Activated B cell treated with CpG ODN at 0.5 μM for 24 hours (primary cell): ENCODE data around the gene KIF25. TPM values are rescaled to one million over a fixed set of nuclear protein-coding genes. Genes with fewer than 3 reads are reported as not detected.

Experiments
- ATAC-seq: fragments of 200-7000 bp; cut with Tn5 transposase; one replicate; pipeline ENCODE4 v1.10.0; 2021; ENCODE audit warnings: low read depth, mild to moderate bottlenecking, moderate library complexity
- CTCF ChIA-PET: fragments of 350-600 bp; sonication (Branson Sonifier 250); formaldehyde crosslinking; loops from one replicate; lab custom pipeline; 2021; ENCODE audit warnings: antibody characterized with exemption; lab: Charles Lee
- POLR2A ChIA-PET: fragments of 350-600 bp; sonication (Branson Sonifier 250); formaldehyde crosslinking; loops from one replicate; lab custom pipeline; 2021; ENCODE audit warnings: antibody characterized with exemption; lab: Charles Lee
- DNase-seq: peaks from one replicate; pipeline ENCODE4 v3.0.0; 2022
- H3K27ac Mint-ChIP-seq: one replicate; pipeline ENCODE4 v1.8.0; 2020; ENCODE audit warnings: mixed read lengths
- H3K27me3 Mint-ChIP-seq: one replicate; pipeline ENCODE4 v1.8.0; 2021; ENCODE audit warnings: mixed read lengths
- H3K36me3 Mint-ChIP-seq: one replicate; pipeline ENCODE4 v1.8.0; 2021; ENCODE audit warnings: low read depth, mixed read lengths
- H3K4me1 Mint-ChIP-seq: one replicate; pipeline ENCODE4 v1.8.0; 2021; ENCODE audit warnings: mixed read lengths
- H3K4me3 Mint-ChIP-seq: one replicate; pipeline ENCODE4 v1.8.0; 2020; ENCODE audit warnings: mild to moderate bottlenecking, mixed read lengths
- H3K9me3 Mint-ChIP-seq: one replicate; pipeline ENCODE4 v1.8.0; 2020; ENCODE audit warnings: mixed read lengths
- intact Hi-C: fragments of 100-400 bp; cut with micrococcal nuclease; formaldehyde crosslinking; loops from one replicate; pipeline ENCODE4 v1.15.1; 2024
- total RNA-seq: library from RNA; stranded (reverse); gene quantifications from 2 replicates; pipeline ENCODE4 v1.2.3, GENCODE V29; 2022
- TF ChIP-seq, protein P1 (sequence below): fragments of 200-600 bp; IDR thresholded peaks from one replicate; pipeline ENCODE4 v1.8.0; 2022; ENCODE audit warnings: antibody characterized with exemption, mild to moderate bottlenecking

The KIF25 gene
- total RNA-seq, 1 donor from 2014 or later: not detected

DNA sequence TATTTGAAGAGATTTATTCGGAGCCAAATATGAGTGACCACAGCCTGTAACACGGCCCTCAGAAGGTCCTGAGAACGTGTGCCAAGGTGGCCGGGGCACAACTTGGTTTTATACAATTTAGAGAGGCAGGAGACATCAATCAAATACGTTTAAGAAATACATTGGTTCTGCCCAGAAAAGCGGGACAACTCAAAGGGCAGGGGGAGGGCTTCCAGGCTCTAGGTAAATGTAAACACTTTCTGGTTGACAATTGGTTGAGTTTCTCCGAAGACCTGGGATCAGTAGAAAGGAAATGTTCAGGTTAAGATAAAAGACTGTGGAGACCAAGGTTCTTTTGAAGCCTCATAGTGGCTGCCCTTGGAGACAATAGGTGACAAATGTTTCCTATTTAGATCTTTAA, 18.9 kb upstream of the KIF25 start:
- no peaks in the 10 kb centered on the region for H3K9me3 Mint-ChIP-seq
- intact Hi-C loops: no loop called here
- TF ChIP-seq, protein P1, sequence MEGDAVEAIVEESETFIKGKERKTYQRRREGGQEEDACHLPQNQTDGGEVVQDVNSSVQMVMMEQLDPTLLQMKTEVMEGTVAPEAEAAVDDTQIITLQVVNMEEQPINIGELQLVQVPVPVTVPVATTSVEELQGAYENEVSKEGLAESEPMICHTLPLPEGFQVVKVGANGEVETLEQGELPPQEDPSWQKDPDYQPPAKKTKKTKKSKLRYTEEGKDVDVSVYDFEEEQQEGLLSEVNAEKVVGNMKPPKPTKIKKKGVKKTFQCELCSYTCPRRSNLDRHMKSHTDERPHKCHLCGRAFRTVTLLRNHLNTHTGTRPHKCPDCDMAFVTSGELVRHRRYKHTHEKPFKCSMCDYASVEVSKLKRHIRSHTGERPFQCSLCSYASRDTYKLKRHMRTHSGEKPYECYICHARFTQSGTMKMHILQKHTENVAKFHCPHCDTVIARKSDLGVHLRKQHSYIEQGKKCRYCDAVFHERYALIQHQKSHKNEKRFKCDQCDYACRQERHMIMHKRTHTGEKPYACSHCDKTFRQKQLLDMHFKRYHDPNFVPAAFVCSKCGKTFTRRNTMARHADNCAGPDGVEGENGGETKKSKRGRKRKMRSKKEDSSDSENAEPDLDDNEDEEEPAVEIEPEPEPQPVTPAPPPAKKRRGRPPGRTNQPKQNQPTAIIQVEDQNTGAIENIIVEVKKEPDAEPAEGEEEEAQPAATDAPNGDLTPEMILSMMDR: no peak
- ATAC-seq: no peak
- no peak overlapping the region for H3K4me3 Mint-ChIP-seq
- ChIA-PET POLR2A (no interaction called here), CTCF (no interaction called here)
- H3K36me3 Mint-ChIP-seq: no peaks in the 10 kb centered on the region
- H3K27ac Mint-ChIP-seq: no peak overlapping the region
- H3K4me1 Mint-ChIP-seq: no peaks in the 10 kb centered on the region
- H3K27me3 Mint-ChIP-seq: peaks cover 4% of the 10 kb centered on the region
- no peak for DNase-seq

DNA sequence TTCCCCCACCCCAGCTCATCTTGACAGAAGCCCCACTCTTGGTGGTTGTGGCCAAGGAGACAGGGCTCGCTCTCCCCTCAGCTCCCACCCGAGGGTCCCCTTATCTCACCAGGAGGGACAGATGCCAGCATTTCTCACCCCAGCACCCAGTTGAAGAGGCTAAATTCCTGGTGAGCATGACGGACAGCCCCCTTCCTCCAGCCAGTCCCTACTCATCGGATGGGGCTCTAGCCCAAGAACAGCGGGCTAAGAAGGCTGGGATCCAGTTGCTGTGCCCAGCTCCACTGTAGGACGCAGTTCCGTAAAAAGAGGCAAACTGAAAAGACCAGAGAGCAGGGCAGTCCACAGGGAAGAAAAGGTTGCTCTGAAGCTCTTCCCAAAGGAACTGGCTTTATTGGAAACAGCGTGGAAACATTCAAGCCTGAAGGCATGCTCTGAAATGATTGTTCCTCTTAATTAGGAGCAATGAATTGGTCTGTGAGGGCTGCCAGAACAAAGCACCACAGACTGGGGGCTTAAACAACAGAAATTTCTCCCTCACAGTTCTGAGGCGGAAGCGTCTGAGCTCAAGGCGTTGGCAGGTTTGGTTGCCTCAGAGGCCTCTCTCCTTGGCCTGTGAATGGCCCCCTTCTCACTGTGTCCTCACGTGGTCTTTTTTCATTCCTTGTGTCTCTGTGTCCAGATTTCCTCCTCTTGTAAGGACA, 17.9 kb upstream of the KIF25 start:
- TF ChIP-seq, protein P1: no peak
- H3K4me1 Mint-ChIP-seq: no peaks in the 10 kb centered on the region
- no peak overlapping the region for H3K27ac Mint-ChIP-seq
- H3K9me3 Mint-ChIP-seq: peaks cover 2% of the 10 kb centered on the region
- DNase-seq (no peak), ATAC-seq (no peak)
- H3K27me3 Mint-ChIP-seq: peaks cover 4% of the 10 kb centered on the region
- ChIA-PET POLR2A (no interaction called here), CTCF (no interaction called here)
- intact Hi-C loops: no loop called here
- H3K4me3 Mint-ChIP-seq: no peak overlapping the region
- no peaks in the 10 kb centered on the region for H3K36me3 Mint-ChIP-seq

DNA sequence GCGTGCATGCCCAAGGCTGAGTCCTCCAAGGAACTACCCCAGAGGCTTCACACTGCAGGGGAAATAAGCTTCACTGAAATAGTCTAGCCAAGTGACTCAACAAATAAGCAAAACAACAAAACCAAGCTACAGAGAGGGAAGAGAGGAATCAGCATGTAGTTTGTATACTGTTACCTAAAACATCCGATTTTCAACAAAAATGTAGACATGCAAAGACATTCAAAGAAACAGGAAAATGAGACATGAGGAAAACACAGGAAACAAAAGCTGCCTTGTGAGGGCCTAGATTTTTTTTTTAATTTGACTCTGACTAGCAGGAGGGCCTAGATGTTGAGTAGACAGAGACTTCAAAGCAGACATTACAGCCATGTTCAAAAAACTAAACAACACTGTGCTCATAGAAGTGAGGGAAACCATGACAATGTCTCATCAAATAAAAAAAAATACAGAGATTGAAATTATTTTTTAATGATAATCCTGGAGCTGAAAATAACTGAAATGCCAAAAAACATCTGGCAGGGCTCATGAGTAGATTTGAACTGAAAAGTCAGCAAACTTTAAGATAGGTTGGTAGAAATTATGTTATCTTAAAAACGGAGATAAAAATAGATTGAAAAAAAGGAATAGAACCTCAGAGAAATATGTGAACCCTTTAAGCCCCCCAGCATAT, 16.4 kb upstream of the KIF25 start:
- H3K4me3 Mint-ChIP-seq: no peak overlapping the region
- intact Hi-C loops: no loop called here
- TF ChIP-seq, protein P1: no peak
- no peak for DNase-seq
- no peak for ATAC-seq
- ChIA-PET CTCF (no interaction called here), POLR2A (no interaction called here)
- H3K9me3 Mint-ChIP-seq: peaks cover 4% of the 10 kb centered on the region
- no peak overlapping the region for H3K27ac Mint-ChIP-seq
- H3K27me3 Mint-ChIP-seq: peaks cover 4% of the 10 kb centered on the region
- no peaks in the 10 kb centered on the region for H3K36me3 Mint-ChIP-seq
- H3K4me1 Mint-ChIP-seq: no peaks in the 10 kb centered on the region

DNA sequence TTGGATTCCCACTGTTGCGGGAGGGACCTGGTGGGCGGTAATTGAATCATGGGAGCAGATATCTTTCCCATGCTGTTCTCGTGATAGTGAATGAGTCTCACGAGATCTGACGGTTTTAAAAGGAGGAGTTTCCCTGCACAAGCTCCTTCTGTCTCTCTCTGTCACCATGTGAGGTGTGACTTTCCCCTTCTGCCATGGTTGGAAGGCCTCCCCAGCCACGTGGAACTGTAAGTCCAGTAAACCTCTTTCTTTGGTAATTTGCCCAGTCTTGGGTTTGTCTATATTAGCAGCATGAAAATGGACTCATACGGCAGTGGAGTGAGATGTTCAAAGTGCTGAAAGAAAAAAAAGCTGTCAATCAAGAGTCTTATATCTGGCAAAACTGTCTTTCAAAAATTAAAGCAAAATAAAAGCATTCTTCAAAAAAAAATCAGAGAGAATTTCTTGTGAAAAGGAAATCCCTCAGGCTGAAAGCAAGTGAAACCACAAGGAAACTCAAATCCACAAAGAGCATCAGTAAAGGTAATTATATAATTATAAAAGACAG, 15.5 kb upstream of the KIF25 start:
- no peak for DNase-seq
- H3K4me1 Mint-ChIP-seq: no peaks in the 10 kb centered on the region
- peaks cover 4% of the 10 kb centered on the region for H3K9me3 Mint-ChIP-seq
- H3K4me3 Mint-ChIP-seq: no peak overlapping the region
- H3K27ac Mint-ChIP-seq: no peak overlapping the region
- no peaks in the 10 kb centered on the region for H3K36me3 Mint-ChIP-seq
- TF ChIP-seq, protein P1: no peak
- peaks cover 4% of the 10 kb centered on the region for H3K27me3 Mint-ChIP-seq
- intact Hi-C loops: no loop called here
- POLR2A ChIA-PET: no interaction called here
- CTCF ChIA-PET: no interaction called here
- no peak for ATAC-seq

DNA sequence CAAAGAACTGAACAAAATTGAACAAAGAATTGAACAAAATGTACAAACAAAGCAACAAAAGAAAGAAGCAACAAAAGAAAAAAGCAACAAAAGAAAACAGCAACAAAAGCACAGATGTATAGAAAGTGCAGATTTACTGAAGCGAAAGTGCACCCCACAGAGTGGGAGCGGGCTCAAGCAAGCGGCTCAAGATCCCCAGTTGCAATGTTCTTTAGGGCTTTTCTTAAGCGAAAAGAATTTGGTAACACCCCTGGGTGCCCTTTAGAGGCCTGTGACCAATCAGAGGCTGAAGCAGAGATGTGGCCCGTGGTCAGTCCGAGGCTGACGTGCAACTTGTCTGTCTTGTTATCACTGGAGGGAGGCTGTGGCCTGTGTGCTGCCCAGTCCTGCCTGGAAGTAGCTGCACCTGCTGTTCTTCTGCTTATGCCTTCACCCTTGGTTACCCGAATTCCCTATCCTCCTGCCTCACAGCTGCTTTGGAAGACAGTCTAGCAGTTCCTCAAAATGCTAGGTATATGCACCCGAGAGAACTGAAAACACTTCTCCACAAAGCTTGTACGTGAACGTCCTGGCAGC, 13.2 kb upstream of the KIF25 start:
- peaks cover 4% of the 10 kb centered on the region for H3K27me3 Mint-ChIP-seq
- TF ChIP-seq, protein P1: no peak
- H3K9me3 Mint-ChIP-seq: peaks cover 4% of the 10 kb centered on the region
- ATAC-seq (no peak), DNase-seq (no peak)
- POLR2A ChIA-PET: no interaction called here
- intact Hi-C loops: no loop called here
- H3K4me3 Mint-ChIP-seq: no peak overlapping the region
- CTCF ChIA-PET: no interaction called here
- no peak overlapping the region for H3K27ac Mint-ChIP-seq
- H3K36me3 Mint-ChIP-seq: no peaks in the 10 kb centered on the region
- no peaks in the 10 kb centered on the region for H3K4me1 Mint-ChIP-seq
